GM18867 (cell line): ENCODE data around the gene HDLBP.
"Not testable (repeated sequence)": the region's sequence is repeated elsewhere in the genome, so short reads cannot be mapped to it uniquely, and the experiment has no call there.

Experiments
- ATAC-seq: cut with Tn5 transposase; IDR thresholded peaks from one replicate; pipeline ENCODE4 v1.9.1; 2021; ENCODE audit warnings: mild to moderate bottlenecking, moderate library complexity; ENCODE audit not compliant: unreplicated experiment

Gene HDLBP

GRCh38 chr2:241279828-241280227 lies 35.6 kb downstream of the HDLBP start:
- no peak for ATAC-seq

- no peak for ATAC-seq
Observed at GRCh38 chr2:241279413-241279812, 36.1 kb downstream of the HDLBP start.

- ATAC-seq: not testable (repeated sequence)
Observed at GRCh38 chr2:241278306-241278705, 37.2 kb downstream of the HDLBP start.

- no peak for ATAC-seq
Observed at GRCh38 chr2:241275910-241276309, 39.6 kb downstream of the HDLBP start.

- no peak for ATAC-seq
Observed at GRCh38 chr2:241275504-241275903, 40.0 kb downstream of the HDLBP start.

- no peak for ATAC-seq
Observed at GRCh38 chr2:241274127-241274526, 41.3 kb downstream of the HDLBP start.

GRCh38 chr2:241273210-241274020 lies 42.1 kb downstream of the HDLBP start:
- no peak for ATAC-seq

GRCh38 chr2:241272303-241273209 lies 42.9 kb downstream of the HDLBP start:
- ATAC-seq: peak; percentile 55

- peak; percentile 57 for ATAC-seq
Observed at GRCh38 chr2:241271706-241272302, 43.7 kb downstream of the HDLBP start.

- no peak for ATAC-seq
Observed at GRCh38 chr2:241270531-241270930, 44.9 kb downstream of the HDLBP start.

GRCh38 chr2:241269707-241270520 lies 45.6 kb downstream of the HDLBP start:
- no peak for ATAC-seq

GRCh38 chr2:241268716-241269445 lies 46.6 kb downstream of the HDLBP start:
- ATAC-seq: no peak

GRCh38 chr2:241268306-241268705 lies 47.2 kb downstream of the HDLBP start:
- ATAC-seq: no peak

GRCh38 chr2:241267249-241268067 lies 48.0 kb downstream of the HDLBP start:
- ATAC-seq: no peak

GRCh38 chr2:241265506-241265905 lies 50.0 kb downstream of the HDLBP start:
- no peak for ATAC-seq

GRCh38 chr2:241263061-241263460 lies 52.4 kb downstream of the HDLBP start:
- ATAC-seq: no peak

GRCh38 chr2:241261628-241262027 lies 53.8 kb downstream of the HDLBP start:
- ATAC-seq: no peak

GRCh38 chr2:241260911-241261310 lies 54.6 kb downstream of the HDLBP start:
- no peak for ATAC-seq
